Esophagus muscularis mucosa (tissue), 3 donors: ENCODE results near the gene PUM2.

Experiments used
- POLR2A ChIP-seq: fragments of 450-650 bp; IDR thresholded peaks from one replicate; pipeline ENCODE4 v1.6.1; 2017; ENCODE audit warnings: antibody characterized with exemption, moderate library complexity, mild to moderate bottlenecking, low read depth
- POLR2AphosphoS5 ChIP-seq, 2 donors: sonication (generic); formaldehyde crosslinking; IDR thresholded peaks; one replicate each; pipeline ENCODE4 v1.6.1; 2017; ENCODE audit warnings: antibody characterized with exemption in 2 of 2
- TF ChIP-seq, protein P1 (sequence below), 3 experiments: fragments of 200-600 bp in 2 of 3; fragments of 450-650 bp in 1 of 3; sonication (generic) in 2 of 3; IDR thresholded peaks; one replicate each; pipeline ENCODE4 v1.5.1; 2017 to 2019; ENCODE audit warnings: antibody characterized with exemption in 3 of 3, mild to moderate bottlenecking in 2 of 3, moderate library complexity in 1 of 3

DNA sequence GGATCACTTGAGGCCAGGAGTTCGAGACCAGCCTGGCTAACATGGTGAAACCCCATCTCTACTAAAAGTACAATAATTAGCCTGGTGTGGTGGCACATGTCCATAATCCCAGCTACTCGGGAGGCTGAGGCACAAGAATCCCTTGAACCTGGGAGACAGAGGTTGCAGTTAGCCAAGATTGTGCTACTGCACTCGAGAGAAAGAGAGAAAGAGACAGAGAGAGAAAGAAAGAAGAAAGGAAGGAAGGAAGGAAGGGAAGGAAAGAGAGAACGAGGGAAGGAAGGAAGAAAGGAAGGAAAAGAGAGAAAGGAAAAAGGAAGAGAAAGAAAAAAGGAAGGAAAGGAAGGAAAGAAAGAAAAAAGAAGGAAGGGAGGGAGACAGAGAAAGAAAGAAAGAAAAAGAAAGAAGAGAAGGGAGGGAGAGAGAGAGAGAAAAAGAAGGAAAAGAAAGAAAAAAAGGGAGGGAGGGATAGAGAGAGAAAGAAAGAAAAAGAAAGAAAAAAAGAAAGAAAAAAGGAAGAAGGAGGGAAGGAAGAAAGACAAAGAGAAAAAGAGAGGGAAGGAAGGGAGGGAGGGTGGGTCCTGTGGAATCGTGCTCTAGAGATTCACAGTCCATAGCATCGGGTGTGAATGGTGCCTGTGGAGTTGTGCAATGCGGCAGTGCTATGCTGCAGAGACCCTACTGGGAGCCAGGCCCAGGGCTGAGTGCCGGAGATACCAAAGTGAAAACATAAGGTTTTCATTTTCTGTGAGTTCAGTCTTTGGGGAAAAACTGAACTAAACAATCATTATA, 121.1 kb downstream of the PUM2 start:
- TF ChIP-seq POLR2A (no peak), POLR2AphosphoS5 (IDR thresholded peaks at IDR 0.05) (no peak)
- TF ChIP-seq, protein P1, sequence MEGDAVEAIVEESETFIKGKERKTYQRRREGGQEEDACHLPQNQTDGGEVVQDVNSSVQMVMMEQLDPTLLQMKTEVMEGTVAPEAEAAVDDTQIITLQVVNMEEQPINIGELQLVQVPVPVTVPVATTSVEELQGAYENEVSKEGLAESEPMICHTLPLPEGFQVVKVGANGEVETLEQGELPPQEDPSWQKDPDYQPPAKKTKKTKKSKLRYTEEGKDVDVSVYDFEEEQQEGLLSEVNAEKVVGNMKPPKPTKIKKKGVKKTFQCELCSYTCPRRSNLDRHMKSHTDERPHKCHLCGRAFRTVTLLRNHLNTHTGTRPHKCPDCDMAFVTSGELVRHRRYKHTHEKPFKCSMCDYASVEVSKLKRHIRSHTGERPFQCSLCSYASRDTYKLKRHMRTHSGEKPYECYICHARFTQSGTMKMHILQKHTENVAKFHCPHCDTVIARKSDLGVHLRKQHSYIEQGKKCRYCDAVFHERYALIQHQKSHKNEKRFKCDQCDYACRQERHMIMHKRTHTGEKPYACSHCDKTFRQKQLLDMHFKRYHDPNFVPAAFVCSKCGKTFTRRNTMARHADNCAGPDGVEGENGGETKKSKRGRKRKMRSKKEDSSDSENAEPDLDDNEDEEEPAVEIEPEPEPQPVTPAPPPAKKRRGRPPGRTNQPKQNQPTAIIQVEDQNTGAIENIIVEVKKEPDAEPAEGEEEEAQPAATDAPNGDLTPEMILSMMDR (IDR thresholded peaks at IDR 0.05), result no peak
